CD4-positive, alpha-beta T cell treated with Interferon alpha-2 for 1 hour (primary cell): ENCODE results near the gene DAP.

Experiments used
- DNase-seq, 2 donors: peaks; one replicate each; pipeline ENCODE4 v3.0.0-alpha.2; 2020 to 2022

Gene DAP

GRCh38 chr5:10688651-10689171 is 72.3 kb downstream of the DAP start:
- DNase-seq: no peak

- no peak for DNase-seq
Observed at GRCh38 chr5:10686890-10687289, 74.1 kb downstream of the DAP start.

- no peak for DNase-seq
Observed at GRCh38 chr5:10685115-10685521, 75.9 kb downstream of the DAP start.

GRCh38 chr5:10684303-10685086 is 76.5 kb downstream of the DAP start:
- DNase-seq: no peak

GRCh38 chr5:10682801-10683525 is 78.1 kb downstream of the DAP start:
- DNase-seq: no peak

GRCh38 chr5:10681731-10682679 is 79.0 kb downstream of the DAP start:
- no peak for DNase-seq

- DNase-seq: no peak
Observed at GRCh38 chr5:10680876-10681481, 80.1 kb downstream of the DAP start.

- no peak for DNase-seq
Observed at GRCh38 chr5:10679336-10679988, 81.6 kb downstream of the DAP start.

GRCh38 chr5:10678244-10678643 is 82.8 kb downstream of the DAP start:
- DNase-seq: no peak

- DNase-seq: no peak
Observed at GRCh38 chr5:10677533-10677932, 83.5 kb downstream of the DAP start.

- DNase-seq: no peak
Observed at GRCh38 chr5:10676946-10677345, 84.1 kb downstream of the DAP start.

GRCh38 chr5:10676224-10676623 is 84.8 kb downstream of the DAP start:
- DNase-seq: no peak

- DNase-seq: no peak
Observed at GRCh38 chr5:10675177-10675700, 85.8 kb downstream of the DAP start.

- no peak for DNase-seq
Observed at GRCh38 chr5:10674582-10674981, 86.5 kb downstream of the DAP start.

- no peak for DNase-seq
Observed at GRCh38 chr5:10674096-10674495, 86.9 kb downstream of the DAP start.

GRCh38 chr5:10673407-10673806 is 87.6 kb downstream of the DAP start:
- DNase-seq: no peak

- DNase-seq: no peak
Observed at GRCh38 chr5:10673017-10673389, 88.0 kb downstream of the DAP start.

- DNase-seq: no peak
Observed at GRCh38 chr5:10672146-10673016, 88.7 kb downstream of the DAP start.

- DNase-seq: no peak
Observed at GRCh38 chr5:10671041-10672008, 89.7 kb downstream of the DAP start.

- no peak for DNase-seq
Observed at GRCh38 chr5:10669983-10670382, 91.1 kb downstream of the DAP start.
